OCI-LY3 (cell line): ENCODE data around the gene TMEM150C.

ENCODE experiments used
- CTCF ChIP-seq: fragments of 200-600, 300-600 bp; sonication (generic); IDR thresholded peaks from 2 replicates; pipeline ENCODE4 v1.5.1; 2014; ENCODE audit warnings: antibody characterized with exemption, low read length, low read depth
- EZH2phosphoT487 ChIP-seq: fragments of 200-600 bp; shearing (Covaris generic); IDR thresholded peaks from 2 replicates; pipeline ENCODE4 v1.6.1; 2018; ENCODE audit warnings: antibody characterized with exemption, mixed run types, low read depth

GRCh38 chr4:82481506-82481840 lies 80.3 kb downstream of the TMEM150C start:
- TF ChIP-seq CTCF (no peak), EZH2phosphoT487 (no peak)
